K562 (cell line): ENCODE data around the gene AGAP3. TPM values are rescaled to one million over a fixed set of nuclear protein-coding genes. Genes with fewer than 3 reads are reported as not detected.
A peak's percentile ranks its signal among the peaks of the same experiment; 100 is the strongest.

Source experiments
- ARID2 ChIP-seq: fragments of 450-650 bp; IDR thresholded peaks from 2 replicates; pipeline ENCODE4 v1.6.1; 2017; ENCODE audit warnings: antibody characterized with exemption, mild to moderate bottlenecking
- ARID4B ChIP-seq: sonication (generic); formaldehyde crosslinking; IDR thresholded peaks from 2 replicates; pipeline ENCODE4 v1.8.0; 2022; ENCODE audit warnings: mild to moderate bottlenecking, missing genetic modification reagents
- GATA2 ChIP-seq: sonication (generic); formaldehyde crosslinking; IDR thresholded peaks from 2 replicates; pipeline ENCODE4 v1.4.0; 2020; ENCODE audit warnings: mild to moderate bottlenecking, missing genetic modification reagents
- GTF2B ChIP-seq: IDR thresholded peaks from 2 replicates; pipeline ENCODE4 v1.6.1; 2011; ENCODE audit not compliant: insufficient read length; ENCODE audit errors: extremely low read depth
- HMGXB4 ChIP-seq: sonication (generic); formaldehyde crosslinking; IDR thresholded peaks from 2 replicates; pipeline ENCODE4 v1.8.1; 2023; ENCODE audit warnings: mild to moderate bottlenecking, missing genetic modification reagents
- NR4A1 ChIP-seq, 2 experiments: fragments of 250-450 bp in 1 of 2; fragments of 450-650 bp in 1 of 2; sonication (Bioruptor Pico) in 1 of 2; IDR thresholded peaks; 2 replicates each; pipeline versions ENCODE4 v1.4.0 to v1.6.1; 2016 to 2020; ENCODE audit warnings: mild to moderate bottlenecking in 2 of 2, missing compliant biosample characterization in 1 of 2, missing genetic modification characterization in 1 of 2, moderate library complexity in 1 of 2
- REST ChIP-seq, 2 experiments: fragments of 450-650 bp; formaldehyde crosslinking in 1 of 2; IDR thresholded peaks; 2 replicates each; pipeline versions ENCODE4 v1.4.0 to v1.6.1; 2014 to 2020; ENCODE audit warnings: mild to moderate bottlenecking in 2 of 2, borderline replicate concordance in 1 of 2, low read depth in 1 of 2
- TCF3 ChIP-seq: sonication (generic); formaldehyde crosslinking; IDR thresholded peaks from 2 replicates; pipeline ENCODE4 v1.4.0; 2020; ENCODE audit warnings: mild to moderate bottlenecking, missing genetic modification reagents
- TEAD4 ChIP-seq, 2 experiments: sonication (generic) in 1 of 2; formaldehyde crosslinking in 1 of 2; IDR thresholded peaks; 2 replicates each; pipeline versions ENCODE4 v1.6.1 to v1.8.0; 2012 to 2022; ENCODE audit warnings: borderline replicate concordance in 1 of 2, inconsistent platforms in 1 of 2, low read length in 1 of 2, mild to moderate bottlenecking in 1 of 2, missing genetic modification reagents in 1 of 2
- polyA plus RNA-seq, 8 experiments: library from polyadenylated mRNA; depleted of rRNA in 4 of 8; stranded (reverse) in 5 of 8; unstranded in 3 of 8; fragments of >200 nt; fragmentation: Nextera tagmentation in 2 of 8; fragmentation: Illumina TruSeq in 1 of 8; extraction: Ambion mirVana in 2 of 8; extraction: Trizol in 1 of 8; gene quantifications; 2 replicates each; pipeline versions ENCODE4 v1.2.1 to v1.2.3, GENCODE V29; 2011 to 2014; ENCODE audit warnings: inconsistent platforms in 1 of 8, missing spikeins in 1 of 8
- total RNA-seq, 7 experiments: library from RNA; depleted of rRNA in 6 of 7; stranded (reverse); fragments of >200 nt in 6 of 7; fragmentation: Illumina TruSeq in 2 of 7; extraction: Trizol in 2 of 7; gene quantifications; 2 replicates each; pipeline versions ENCODE4 v1.2.1 to v1.2.3, GENCODE V29; 2011 to 2021; ENCODE audit warnings: low replicate concordance in 1 of 7

AGAP3 gene
- total and polyA plus RNA-seq, 9 of the 15 experiments (the other 6 are each of a cell fraction or from before 2014, with no cell fraction given) = 3.4 to 208 (median 62.2) TPM

GRCh38 chr7:151085691-151086620 is at the start of gene AGAP3 (continued):
- peak; percentile 91 for TF ChIP-seq ARID4B (CRISPR knock-in tag)
- TF ChIP-seq GTF2B = no peak
- TF ChIP-seq ARID2 = no peak
- TF ChIP-seq TEAD4 (IDR thresholded peaks at IDR 0.05; ENCODE audit: low read length) = no peak
- no peak for TF ChIP-seq TEAD4 (CRISPR knock-in tag; IDR thresholded peaks at IDR 0.05; ENCODE audit: borderline replicate concordance)
- TF ChIP-seq TCF3 (CRISPR knock-in tag) = no peak
- TF ChIP-seq HMGXB4 (CRISPR knock-in tag) = no peak
- no peak for TF ChIP-seq REST (IDR thresholded peaks at IDR 0.05; ENCODE audit: borderline replicate concordance)
- TF ChIP-seq REST (CRISPR knock-in tag; IDR thresholded peaks at IDR 0.05; ENCODE audit: low read depth) = peak; percentile 71; the same call in 1 of the 2 replicates
- TF ChIP-seq NR4A1 (CRISPR knock-in tag; IDR thresholded peaks at IDR 0.05) = no peak
- peak; percentile 75 for TF ChIP-seq NR4A1 (tag; IDR thresholded peaks at IDR 0.05)
- TF ChIP-seq GATA2 (CRISPR knock-in tag) = no peak
